Measurements from ENCODE around the gene TPSD1.

DNA sequence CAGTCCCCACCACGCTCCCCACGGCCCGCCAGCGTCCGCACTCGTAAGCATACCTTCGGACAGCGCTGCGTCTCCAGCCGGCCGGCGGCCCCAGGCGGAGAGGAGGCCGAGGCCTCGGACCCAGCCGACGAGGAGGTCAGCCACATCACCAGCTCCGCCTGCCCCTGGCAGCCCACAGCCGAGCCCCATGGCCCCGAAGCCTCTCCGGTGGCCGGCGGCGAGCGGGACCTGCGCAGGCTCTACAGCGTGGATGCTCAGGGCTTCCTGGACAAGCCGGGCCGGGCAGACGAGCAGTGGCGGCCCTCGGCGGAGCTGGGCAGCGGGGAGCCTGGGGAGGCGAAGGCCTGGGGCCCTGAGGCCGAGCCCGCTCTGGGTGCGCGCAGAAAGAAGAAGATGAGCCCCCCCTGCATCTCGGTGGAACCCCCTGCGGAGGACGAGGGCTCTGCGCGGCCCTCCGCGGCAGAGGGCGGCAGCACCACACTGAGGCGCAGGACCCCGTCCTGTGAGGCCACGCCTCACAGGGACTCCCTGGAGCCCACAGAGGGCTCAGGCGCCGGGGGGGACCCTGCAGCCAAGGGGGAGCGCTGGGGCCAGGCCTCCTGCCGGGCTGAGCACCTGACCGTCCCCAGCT, 35.7 kb upstream of the TPSD1 start:
- TF ChIP-seq, protein P1, sequence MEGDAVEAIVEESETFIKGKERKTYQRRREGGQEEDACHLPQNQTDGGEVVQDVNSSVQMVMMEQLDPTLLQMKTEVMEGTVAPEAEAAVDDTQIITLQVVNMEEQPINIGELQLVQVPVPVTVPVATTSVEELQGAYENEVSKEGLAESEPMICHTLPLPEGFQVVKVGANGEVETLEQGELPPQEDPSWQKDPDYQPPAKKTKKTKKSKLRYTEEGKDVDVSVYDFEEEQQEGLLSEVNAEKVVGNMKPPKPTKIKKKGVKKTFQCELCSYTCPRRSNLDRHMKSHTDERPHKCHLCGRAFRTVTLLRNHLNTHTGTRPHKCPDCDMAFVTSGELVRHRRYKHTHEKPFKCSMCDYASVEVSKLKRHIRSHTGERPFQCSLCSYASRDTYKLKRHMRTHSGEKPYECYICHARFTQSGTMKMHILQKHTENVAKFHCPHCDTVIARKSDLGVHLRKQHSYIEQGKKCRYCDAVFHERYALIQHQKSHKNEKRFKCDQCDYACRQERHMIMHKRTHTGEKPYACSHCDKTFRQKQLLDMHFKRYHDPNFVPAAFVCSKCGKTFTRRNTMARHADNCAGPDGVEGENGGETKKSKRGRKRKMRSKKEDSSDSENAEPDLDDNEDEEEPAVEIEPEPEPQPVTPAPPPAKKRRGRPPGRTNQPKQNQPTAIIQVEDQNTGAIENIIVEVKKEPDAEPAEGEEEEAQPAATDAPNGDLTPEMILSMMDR (IDR thresholded peaks at IDR 0.05) = no peak
- TF ChIP-seq REST (IDR thresholded peaks at IDR 0.05; ENCODE audit: insufficient read depth in 1 of 2, low read depth in 2 of 2, low read length in 1 of 2) (no peak), POLR2AphosphoS5 (IDR thresholded peaks at IDR 0.05; ENCODE audit: low read depth, low read length) (no peak), SIN3A (IDR thresholded peaks at IDR 0.05; ENCODE audit: borderline replicate concordance, insufficient read depth, low read depth, low read length) (no peak), TCF7L2 (IDR thresholded peaks at IDR 0.05; ENCODE audit: low read depth, low read length) (no peak)

Data from Panc1 (cell line).